Left lung (tissue), 10 donors: ENCODE data around the gene GPC6. TPM values are rescaled to one million over a fixed set of nuclear protein-coding genes. Genes with fewer than 3 reads are reported as not detected.

ENCODE experiments used
- ATAC-seq: fragments of 200-7000 bp; cut with Tn5 transposase; one replicate; pipeline ENCODE4 v1.9.1; 2020; ENCODE audit warnings: moderate library complexity
- DNase-seq, 4 donors: peaks; one replicate each; pipeline ENCODE4 v3.0.0-alpha.2; 2013 to 2020
- H3K27ac ChIP-seq, 2 donors: fragments of 200-600 bp; sonication (generic) in 1 of 2; one replicate each; pipeline versions ENCODE4 v1.5.0 to v1.8.0; 2020 to 2021
- H3K27me3 ChIP-seq, 2 donors: fragments of 200-600 bp; sonication (generic) in 1 of 2; one replicate each; pipeline versions ENCODE4 v1.5.0 to v1.8.0; 2020 to 2021
- H3K36me3 ChIP-seq, 2 donors: fragments of 200-600 bp; sonication (generic) in 1 of 2; one replicate each; pipeline versions ENCODE4 v1.5.0 to v1.8.0; 2020 to 2021
- H3K4me1 ChIP-seq, 2 donors: fragments of 200-600 bp; one replicate each; pipeline ENCODE4 v1.8.0; 2021
- H3K4me3 ChIP-seq, 2 donors: fragments of 200-600 bp; sonication (generic) in 1 of 2; one replicate each; pipeline versions ENCODE4 v1.5.0 to v1.8.0; 2020 to 2021; ENCODE audit warnings: mild to moderate bottlenecking in 1 of 2
- H3K9me3 ChIP-seq, 2 donors: fragments of 200-600 bp; sonication (generic) in 1 of 2; one replicate each; pipeline versions ENCODE4 v1.5.0 to v1.8.0; 2020 to 2021
- intact Hi-C, 2 donors: fragments of 100-400 bp; cut with DNase I; formaldehyde crosslinking; loops; one replicate each; pipeline versions ENCODE4 v1.11.2 to v1.14.2; 2022
- polyA plus RNA-seq, 6 donors: library from polyadenylated mRNA; unstranded; fragments of 120-200 nt; gene quantifications; one replicate each; pipeline ENCODE4 v1.2.1, GENCODE V29; 2013; ENCODE audit not compliant: insufficient read length in 6 of 6
- total RNA-seq, 2 donors: library from RNA; stranded (reverse); fragmentation: NEBNext Ultra II Directional; extraction: Animal tissue kit (Norgen Biotek cat#: 25700); gene quantifications; one replicate each; pipeline ENCODE4 v1.2.1, GENCODE V29; 2021
- TF ChIP-seq, protein P1 (sequence below), 2 donors: fragments of 200-600 bp; sonication (generic) in 1 of 2; IDR thresholded peaks; one replicate each; pipeline versions ENCODE4 v1.5.0 to v1.8.0; 2021; ENCODE audit warnings: antibody characterized with exemption in 2 of 2
- donor health status: DM: no; HTN: yes; CAD: no.
- donor health status: DM: no; HTN: no; CAD: no.

GPC6 gene
- total and polyA plus RNA-seq, 8 donors: 9.6 to 25.8 (median 21.1) TPM

DNA sequence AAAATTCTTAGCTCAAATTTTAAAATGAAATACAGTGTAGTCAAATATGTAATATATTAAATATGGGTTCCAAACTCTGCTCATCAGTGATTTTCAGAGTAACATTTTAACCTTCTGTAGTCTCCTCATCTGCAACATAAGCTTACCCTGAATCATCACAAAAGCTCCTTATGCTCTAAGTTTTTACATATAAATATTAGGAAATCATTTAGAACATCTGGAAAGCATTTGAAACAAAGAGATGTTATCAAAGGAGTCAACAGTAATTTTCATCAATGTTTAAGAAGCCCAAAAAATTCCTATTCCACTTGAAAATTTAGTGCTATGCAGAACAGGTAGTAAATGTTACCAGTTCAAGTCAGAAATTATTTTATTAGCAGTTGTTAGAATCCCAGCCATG is 1028.1 kb downstream of the GPC6 start:
- no peak overlapping the region for H3K27ac ChIP-seq
- no peaks in the 10 kb centered on the region for H3K36me3 ChIP-seq
- no peak for ATAC-seq
- no peak overlapping the region for H3K4me3 ChIP-seq
- no peak for DNase-seq
- TF ChIP-seq, protein P1, sequence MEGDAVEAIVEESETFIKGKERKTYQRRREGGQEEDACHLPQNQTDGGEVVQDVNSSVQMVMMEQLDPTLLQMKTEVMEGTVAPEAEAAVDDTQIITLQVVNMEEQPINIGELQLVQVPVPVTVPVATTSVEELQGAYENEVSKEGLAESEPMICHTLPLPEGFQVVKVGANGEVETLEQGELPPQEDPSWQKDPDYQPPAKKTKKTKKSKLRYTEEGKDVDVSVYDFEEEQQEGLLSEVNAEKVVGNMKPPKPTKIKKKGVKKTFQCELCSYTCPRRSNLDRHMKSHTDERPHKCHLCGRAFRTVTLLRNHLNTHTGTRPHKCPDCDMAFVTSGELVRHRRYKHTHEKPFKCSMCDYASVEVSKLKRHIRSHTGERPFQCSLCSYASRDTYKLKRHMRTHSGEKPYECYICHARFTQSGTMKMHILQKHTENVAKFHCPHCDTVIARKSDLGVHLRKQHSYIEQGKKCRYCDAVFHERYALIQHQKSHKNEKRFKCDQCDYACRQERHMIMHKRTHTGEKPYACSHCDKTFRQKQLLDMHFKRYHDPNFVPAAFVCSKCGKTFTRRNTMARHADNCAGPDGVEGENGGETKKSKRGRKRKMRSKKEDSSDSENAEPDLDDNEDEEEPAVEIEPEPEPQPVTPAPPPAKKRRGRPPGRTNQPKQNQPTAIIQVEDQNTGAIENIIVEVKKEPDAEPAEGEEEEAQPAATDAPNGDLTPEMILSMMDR (IDR thresholded peaks at IDR 0.05): no peak
- intact Hi-C loops: no loop called here
- no peaks in the 10 kb centered on the region for H3K9me3 ChIP-seq
- no peaks in the 10 kb centered on the region for H3K27me3 ChIP-seq
- H3K4me1 ChIP-seq: no peaks in the 10 kb centered on the region

DNA sequence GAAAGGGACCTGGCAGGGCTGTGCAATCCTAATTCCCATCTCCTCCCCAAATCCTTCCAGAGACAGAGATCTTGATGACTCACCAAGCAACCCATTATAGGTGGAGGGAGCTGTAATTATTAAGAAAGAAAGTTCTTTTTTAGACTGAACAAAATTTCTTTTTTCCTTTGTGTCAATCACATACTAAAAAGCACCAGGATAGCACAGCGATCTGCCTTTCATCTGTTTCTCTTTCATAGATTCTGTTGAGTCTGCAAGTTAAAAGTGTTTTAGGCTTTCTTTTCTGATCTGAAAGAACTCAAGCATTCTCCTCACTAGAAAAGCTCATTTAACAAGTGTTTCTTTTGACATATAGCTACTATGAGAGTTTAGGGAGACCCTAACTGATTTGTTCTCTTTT is 1030.1 kb downstream of the GPC6 start:
- H3K4me1 ChIP-seq: no peaks in the 10 kb centered on the region
- H3K27ac ChIP-seq: no peak overlapping the region
- H3K36me3 ChIP-seq: no peaks in the 10 kb centered on the region
- DNase-seq: no peak
- H3K9me3 ChIP-seq: no peaks in the 10 kb centered on the region
- H3K27me3 ChIP-seq: no peaks in the 10 kb centered on the region
- no peak for ATAC-seq
- intact Hi-C loops: no loop called here
- H3K4me3 ChIP-seq: no peak overlapping the region
- TF ChIP-seq, protein P1 (IDR thresholded peaks at IDR 0.05): no peak

DNA sequence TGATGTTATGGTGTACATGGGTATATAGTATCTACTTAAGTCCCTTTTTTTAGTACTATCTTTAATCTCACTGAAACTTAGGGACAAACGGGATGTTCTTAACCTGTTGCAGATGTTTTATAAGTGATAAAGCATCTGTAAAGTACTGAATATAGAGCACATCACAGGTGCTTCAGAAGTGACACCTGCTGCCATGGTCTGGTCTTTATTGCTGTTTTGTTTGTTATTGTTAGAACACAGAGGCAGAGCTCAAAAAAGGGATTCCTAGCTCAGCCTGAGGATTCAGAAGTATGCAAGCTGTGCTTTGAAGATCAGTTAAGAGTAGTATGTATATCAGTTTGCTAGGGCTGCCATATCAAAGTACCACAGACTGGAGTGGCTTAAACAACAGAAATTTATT is 1033.4 kb downstream of the GPC6 start:
- no peak for ATAC-seq
- Histone ChIP-seq H3K27me3 (no peaks in the 10 kb centered on the region), H3K9me3 (no peaks in the 10 kb centered on the region), H3K4me1 (no peaks in the 10 kb centered on the region), H3K36me3 (no peaks in the 10 kb centered on the region), H3K4me3 (no peak overlapping the region), H3K27ac (no peak overlapping the region)
- DNase-seq: no peak
- TF ChIP-seq, protein P1 (IDR thresholded peaks at IDR 0.05): no peak
- intact Hi-C loops: no loop called here

DNA sequence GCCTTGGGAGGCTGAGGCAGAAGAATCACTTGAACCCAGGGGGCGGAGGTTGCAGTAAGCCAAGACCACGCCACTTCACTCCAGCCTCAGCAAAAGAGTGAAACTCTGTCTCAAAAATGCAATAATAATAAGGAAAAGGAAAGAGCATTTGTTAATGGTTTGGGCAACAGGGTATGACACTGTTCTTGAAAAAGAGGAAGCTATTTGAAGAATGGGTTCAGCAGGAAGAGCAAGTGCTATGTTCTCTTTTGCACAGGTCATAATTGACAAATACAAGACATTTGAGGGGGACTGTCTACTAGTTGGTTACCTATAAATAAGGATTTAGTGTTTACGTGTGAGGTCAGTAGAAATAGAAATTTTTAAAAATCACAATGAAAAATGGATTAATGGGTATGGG is 1034.6 kb downstream of the GPC6 start:
- ATAC-seq: no peak
- no peak for DNase-seq

GRCh38 chr13:94263038-94263437 is 1036.4 kb downstream of the GPC6 start:
- H3K27ac ChIP-seq: no peak overlapping the region
- no peaks in the 10 kb centered on the region for H3K4me1 ChIP-seq
- H3K27me3 ChIP-seq: no peaks in the 10 kb centered on the region
- intact Hi-C loops: no loop called here
- DNase-seq: no peak
- no peaks in the 10 kb centered on the region for H3K36me3 ChIP-seq
- TF ChIP-seq, protein P1 (IDR thresholded peaks at IDR 0.05): no peak
- no peaks in the 10 kb centered on the region for H3K9me3 ChIP-seq
- no peak overlapping the region for H3K4me3 ChIP-seq
- ATAC-seq: no peak

More for the DNA sequence above, 1034.6 kb downstream of the GPC6 start:
- intact Hi-C loops: no loop called here
- Histone ChIP-seq H3K36me3 (no peaks in the 10 kb centered on the region), H3K9me3 (no peaks in the 10 kb centered on the region), H3K27ac (peak overlapping the region in 1 of 2 donors; percentile 61), H3K4me3 (no peak overlapping the region), H3K4me1 (no peaks in the 10 kb centered on the region), H3K27me3 (no peaks in the 10 kb centered on the region)
- TF ChIP-seq, protein P1 (IDR thresholded peaks at IDR 0.05): no peak
